Left ventricle myocardium inferior (tissue), 1 donor: ENCODE data around the gene APBB3. TPM values are rescaled to one million over a fixed set of nuclear protein-coding genes. Genes with fewer than 3 reads are reported as not detected.

Experiments
- DNase-seq: peaks from one replicate; pipeline ENCODE4 v3.0.0-alpha.2; 2020
- H3K27ac ChIP-seq: fragments of 200-600 bp; replicated peaks from 2 replicates; pipeline ENCODE4 v1.8.0; 2021
- H3K27me3 ChIP-seq: fragments of 200-600 bp; 2 replicates; pipeline ENCODE4 v1.8.0; 2021; ENCODE audit warnings: low read depth
- H3K36me3 ChIP-seq: fragments of 200-600 bp; 2 replicates; pipeline ENCODE4 v1.8.0; 2021
- H3K4me1 ChIP-seq: fragments of 200-600 bp; 2 replicates; pipeline ENCODE4 v1.8.0; 2021
- H3K4me3 ChIP-seq: fragments of 200-600 bp; 2 replicates; pipeline ENCODE4 v1.8.0; 2021; ENCODE audit warnings: mild to moderate bottlenecking, moderate library complexity
- H3K9me3 ChIP-seq: fragments of 200-600 bp; replicated peaks from 2 replicates; pipeline ENCODE4 v1.8.0; 2021
- intact Hi-C: fragments of 100-400 bp; cut with micrococcal nuclease; formaldehyde crosslinking; loops from one replicate; pipeline ENCODE4 v1.11.0; 2022
- long read RNA-seq: library from polyadenylated mRNA; unstranded; transcript quantifications from one replicate; pipeline ENCODE4 v2.0.0, GENCODE V29; 2021
- total RNA-seq: library from RNA; stranded (reverse); fragmentation: NEBNext Ultra II Directional; extraction: Animal tissue kit (Norgen Biotek cat#: 25700); gene quantifications from one replicate; pipeline ENCODE4 v1.2.1, GENCODE V29; 2021
- TF ChIP-seq, protein P1 (sequence below): fragments of 200-600 bp; IDR thresholded peaks from 2 replicates; pipeline ENCODE4 v1.8.0; 2021; ENCODE audit warnings: antibody characterized with exemption, mild to moderate bottlenecking, borderline replicate concordance
- donor health status: DM: no; HTN: yes; CAD: no; lungs with severe emphysema.

Gene APBB3, protein sequence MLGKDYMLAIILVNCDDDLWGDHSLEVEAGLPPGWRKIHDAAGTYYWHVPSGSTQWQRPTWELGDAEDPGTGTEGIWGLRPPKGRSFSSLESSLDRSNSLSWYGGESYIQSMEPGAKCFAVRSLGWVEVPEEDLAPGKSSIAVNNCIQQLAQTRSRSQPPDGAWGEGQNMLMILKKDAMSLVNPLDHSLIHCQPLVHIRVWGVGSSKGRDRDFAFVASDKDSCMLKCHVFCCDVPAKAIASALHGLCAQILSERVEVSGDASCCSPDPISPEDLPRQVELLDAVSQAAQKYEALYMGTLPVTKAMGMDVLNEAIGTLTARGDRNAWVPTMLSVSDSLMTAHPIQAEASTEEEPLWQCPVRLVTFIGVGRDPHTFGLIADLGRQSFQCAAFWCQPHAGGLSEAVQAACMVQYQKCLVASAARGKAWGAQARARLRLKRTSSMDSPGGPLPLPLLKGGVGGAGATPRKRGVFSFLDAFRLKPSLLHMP
- total RNA-seq: 12.1 TPM
- long read RNA-seq, transcript APBB3-205 (12 exons, 1,455 nt): major isoform, 6 of 24 reads
- long read RNA-seq, partial matches to known transcripts: 6 of 24 reads
- long read RNA-seq, other reads (novel, unspliced or antisense): 12 of 24 reads

DNA sequence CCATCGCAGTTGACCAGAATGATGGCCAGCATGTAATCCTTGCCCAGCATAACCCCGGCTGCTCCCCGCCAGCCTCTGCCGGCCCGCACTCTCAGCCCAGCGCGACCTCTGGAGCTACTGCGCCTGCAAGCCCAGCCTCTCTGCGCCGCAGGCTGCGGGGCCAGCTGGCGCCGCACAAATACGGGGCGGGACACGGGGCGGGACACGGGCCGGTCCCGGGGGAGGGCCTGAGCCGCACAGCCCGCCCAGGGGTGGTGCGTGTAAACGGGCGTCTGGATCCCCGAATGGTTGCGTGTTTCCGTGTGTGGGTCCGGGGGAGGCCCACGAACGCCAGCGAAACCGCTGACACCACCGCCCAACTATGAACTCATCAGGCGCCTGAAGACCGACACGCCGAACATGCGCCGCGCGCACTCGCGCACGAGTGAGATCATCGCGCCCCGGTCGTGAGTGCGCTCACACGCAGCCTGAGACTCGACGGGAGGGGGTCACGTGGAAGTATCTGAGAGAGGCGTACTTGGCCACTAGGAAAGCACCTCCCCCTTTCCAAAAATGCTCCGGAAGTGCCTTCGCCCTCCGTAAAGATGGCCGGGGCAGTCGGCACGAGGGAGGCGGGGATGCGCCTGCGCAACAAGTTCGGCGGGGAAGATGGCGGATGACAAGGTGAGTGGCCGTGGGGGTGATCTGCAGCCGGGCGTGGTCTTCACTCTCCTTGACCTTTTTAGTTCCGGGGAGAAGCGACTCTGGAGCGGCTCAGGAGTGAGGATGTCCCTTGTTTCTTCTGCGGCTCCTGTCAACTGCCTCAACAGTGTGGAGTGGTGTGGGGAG lies at the start of gene APBB3, which contains the start of gene SLC35A4:
TSS of gene APBB3 (minus strand) at position 403 of the 828 bp plus-strand sequence. CDS start at position 50, 353 bp downstream.
TSS of gene SLC35A4 (plus strand) at position 633 of the 828 bp plus-strand sequence. CDS start 2,342 bp downstream, outside the sequence.
- TF ChIP-seq, protein P1, sequence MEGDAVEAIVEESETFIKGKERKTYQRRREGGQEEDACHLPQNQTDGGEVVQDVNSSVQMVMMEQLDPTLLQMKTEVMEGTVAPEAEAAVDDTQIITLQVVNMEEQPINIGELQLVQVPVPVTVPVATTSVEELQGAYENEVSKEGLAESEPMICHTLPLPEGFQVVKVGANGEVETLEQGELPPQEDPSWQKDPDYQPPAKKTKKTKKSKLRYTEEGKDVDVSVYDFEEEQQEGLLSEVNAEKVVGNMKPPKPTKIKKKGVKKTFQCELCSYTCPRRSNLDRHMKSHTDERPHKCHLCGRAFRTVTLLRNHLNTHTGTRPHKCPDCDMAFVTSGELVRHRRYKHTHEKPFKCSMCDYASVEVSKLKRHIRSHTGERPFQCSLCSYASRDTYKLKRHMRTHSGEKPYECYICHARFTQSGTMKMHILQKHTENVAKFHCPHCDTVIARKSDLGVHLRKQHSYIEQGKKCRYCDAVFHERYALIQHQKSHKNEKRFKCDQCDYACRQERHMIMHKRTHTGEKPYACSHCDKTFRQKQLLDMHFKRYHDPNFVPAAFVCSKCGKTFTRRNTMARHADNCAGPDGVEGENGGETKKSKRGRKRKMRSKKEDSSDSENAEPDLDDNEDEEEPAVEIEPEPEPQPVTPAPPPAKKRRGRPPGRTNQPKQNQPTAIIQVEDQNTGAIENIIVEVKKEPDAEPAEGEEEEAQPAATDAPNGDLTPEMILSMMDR: no peak
- no peaks in the 10 kb centered on the region for H3K9me3 ChIP-seq
- H3K27ac ChIP-seq: peak within 1 kb of the TSS; percentile 98
- intact Hi-C loops: no loop called here
- peaks cover 45% of the 10 kb centered on the region for H3K36me3 ChIP-seq
- H3K4me1 ChIP-seq: peaks cover 77% of the 10 kb centered on the region
- H3K4me3 ChIP-seq: peak within 1 kb of the TSS; percentile 84
- DNase-seq: peak; percentile 95
- H3K27me3 ChIP-seq: no peaks in the 10 kb centered on the region

DNA sequence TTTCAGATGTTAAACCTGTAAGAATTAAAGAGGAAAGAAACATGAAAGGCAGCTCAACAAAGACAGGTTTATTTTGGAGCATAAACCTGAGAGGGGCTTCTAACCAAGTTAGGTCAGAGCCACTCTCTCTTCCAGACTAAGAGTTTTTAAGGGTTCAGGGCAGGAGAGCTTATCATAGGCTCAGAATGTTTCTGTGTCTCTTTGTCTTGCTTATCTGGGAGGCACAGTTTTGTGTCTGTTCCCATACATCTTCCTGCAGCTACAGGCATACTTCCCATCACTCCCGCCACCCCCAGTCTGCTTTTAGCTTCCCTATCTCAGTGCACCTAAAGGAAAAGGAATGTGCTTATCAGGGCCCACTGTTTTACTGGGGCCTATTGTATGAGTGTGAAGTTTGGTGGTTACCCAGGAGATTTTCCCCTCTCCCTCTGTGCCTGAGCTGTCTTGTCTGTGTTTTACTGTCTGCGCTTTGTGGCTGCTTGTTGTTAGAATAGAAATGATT lies 46.7 kb upstream of the APBB3 start:
- Histone ChIP-seq H3K27ac (peak overlapping the region; percentile 45), H3K4me3 (no peak overlapping the region), H3K36me3 (no peaks in the 10 kb centered on the region), H3K27me3 (no peaks in the 10 kb centered on the region), H3K4me1 (peaks cover 13% of the 10 kb centered on the region), H3K9me3 (no peaks in the 10 kb centered on the region)
- intact Hi-C loops: no loop called here
- TF ChIP-seq, protein P1: no peak
- DNase-seq: no peak

DNA sequence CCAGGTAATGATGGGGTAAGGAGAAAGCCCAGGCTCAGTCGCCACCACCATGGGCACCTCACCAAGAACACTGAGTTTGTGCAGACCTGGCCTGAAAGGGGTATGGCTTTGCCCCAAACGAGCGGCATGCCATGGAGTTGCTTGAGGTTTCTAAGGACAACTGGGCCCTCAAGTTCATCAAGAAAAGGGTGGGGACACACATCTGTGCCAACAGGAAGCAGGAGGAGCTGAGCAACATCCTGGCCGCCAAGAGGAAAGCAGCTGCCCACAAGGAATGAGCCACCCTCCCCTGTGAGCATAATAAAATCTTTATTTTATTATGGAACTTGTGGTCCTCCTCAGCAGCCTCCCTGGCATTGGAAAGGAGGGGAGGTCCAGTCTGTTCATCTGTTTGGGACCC lies 44.7 kb upstream of the APBB3 start:
- peak; percentile 25 for DNase-seq

DNA sequence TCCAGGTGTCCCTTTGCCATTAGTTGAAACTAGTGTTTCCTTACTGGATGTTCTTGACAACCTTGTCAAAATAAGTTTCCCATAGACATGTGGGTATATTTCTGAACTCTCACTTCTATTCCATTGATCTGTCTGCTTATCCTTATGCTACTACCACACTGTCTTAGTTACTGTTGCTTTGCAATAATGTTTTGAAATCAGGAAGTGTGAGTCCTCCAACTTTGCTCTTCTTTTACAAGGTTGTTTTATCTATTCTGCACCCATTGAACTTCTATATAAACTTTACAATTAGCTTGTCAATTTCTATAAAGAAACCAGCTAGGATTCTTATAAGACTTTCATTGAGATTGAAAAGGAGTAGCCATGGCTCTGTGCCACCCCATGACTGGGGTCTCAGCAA lies 44.3 kb upstream of the APBB3 start:
- intact Hi-C loops: no loop called here
- Histone ChIP-seq H3K27me3 (no peaks in the 10 kb centered on the region), H3K9me3 (no peaks in the 10 kb centered on the region), H3K4me1 (peaks cover 13% of the 10 kb centered on the region), H3K4me3 (no peak overlapping the region), H3K27ac (peak overlapping the region; percentile 54), H3K36me3 (no peaks in the 10 kb centered on the region)
- TF ChIP-seq, protein P1: no peak
- DNase-seq: no peak

More for the DNA sequence above, 44.7 kb upstream of the APBB3 start:
- Histone ChIP-seq H3K36me3 (no peaks in the 10 kb centered on the region), H3K9me3 (no peaks in the 10 kb centered on the region), H3K27ac (peak overlapping the region; percentile 54), H3K4me1 (peaks cover 13% of the 10 kb centered on the region), H3K4me3 (no peak overlapping the region), H3K27me3 (no peaks in the 10 kb centered on the region)
- intact Hi-C loops: no loop called here
- TF ChIP-seq, protein P1: no peak

DNA sequence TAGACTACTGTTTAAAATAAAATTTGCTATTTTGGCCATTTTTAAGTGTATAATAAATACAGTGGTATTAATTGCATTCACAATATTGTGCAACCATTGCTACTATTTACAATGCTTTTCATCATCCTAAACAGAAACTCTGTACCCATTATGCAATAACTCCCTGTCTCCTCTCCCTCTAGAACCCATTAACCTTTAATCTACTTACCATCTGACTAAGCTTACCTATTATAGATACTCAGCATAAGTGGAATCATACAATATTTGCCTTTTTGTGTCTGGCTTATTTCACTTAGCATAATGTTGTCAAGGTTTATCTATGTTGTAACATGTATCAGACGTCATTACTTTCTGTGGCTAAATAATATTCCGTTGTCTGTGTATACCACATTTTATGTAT lies 42.6 kb upstream of the APBB3 start:
- H3K4me1 ChIP-seq: peaks cover 13% of the 10 kb centered on the region
- no peak overlapping the region for H3K27ac ChIP-seq
- H3K27me3 ChIP-seq: no peaks in the 10 kb centered on the region
- no peaks in the 10 kb centered on the region for H3K36me3 ChIP-seq
- intact Hi-C loops: no loop called here
- TF ChIP-seq, protein P1: no peak
- DNase-seq: no peak
- H3K4me3 ChIP-seq: no peak overlapping the region
- H3K9me3 ChIP-seq: no peaks in the 10 kb centered on the region
